Kidney epithelial cell (primary cell): ENCODE measurements around the gene ARHGAP20. TPM values are rescaled to one million over a fixed set of nuclear protein-coding genes. Genes with fewer than 3 reads are reported as not detected.

Experiments
- DNase-seq: peaks from one replicate; pipeline ENCODE4 v3.0.0-alpha.2; 2010; ENCODE audit warnings: low read depth
- H3K27me3 ChIP-seq: 2 replicates; pipeline ENCODE4 v1.6.0; 2011; ENCODE audit warnings: low read length; ENCODE audit not compliant: control insufficient read depth, insufficient read depth
- H3K36me3 ChIP-seq: 2 replicates; pipeline ENCODE4 v1.5.1; 2011; ENCODE audit warnings: low read length; ENCODE audit not compliant: control insufficient read depth, insufficient read depth
- H3K4me3 ChIP-seq: 2 replicates; pipeline ENCODE4 v1.5.1; 2011; ENCODE audit warnings: low read depth, mild to moderate bottlenecking, control low read depth, low read length
- total RNA-seq: library from RNA; depleted of rRNA; stranded (reverse); fragments of >200 nt; gene quantifications from 2 replicates; pipeline ENCODE4 v1.2.3, GENCODE V29; 2015
- TF ChIP-seq, protein P1 (sequence below): IDR thresholded peaks from 2 replicates; pipeline ENCODE4 v1.5.1; 2011; ENCODE audit warnings: mild to moderate bottlenecking, moderate library complexity, low read length, control low read depth, inconsistent platforms; ENCODE audit not compliant: insufficient read depth, poor library complexity, severe bottlenecking

ARHGAP20 gene
- total RNA-seq, 1 donor from 2014 or later = 0.17 TPM

GRCh38 chr11:110712659-110713448 lies 617 bp upstream of the ARHGAP20 start:
- H3K27me3 ChIP-seq = peaks cover 33% of the 10 kb centered on the region
- no peak for DNase-seq
- TF ChIP-seq, protein P1, sequence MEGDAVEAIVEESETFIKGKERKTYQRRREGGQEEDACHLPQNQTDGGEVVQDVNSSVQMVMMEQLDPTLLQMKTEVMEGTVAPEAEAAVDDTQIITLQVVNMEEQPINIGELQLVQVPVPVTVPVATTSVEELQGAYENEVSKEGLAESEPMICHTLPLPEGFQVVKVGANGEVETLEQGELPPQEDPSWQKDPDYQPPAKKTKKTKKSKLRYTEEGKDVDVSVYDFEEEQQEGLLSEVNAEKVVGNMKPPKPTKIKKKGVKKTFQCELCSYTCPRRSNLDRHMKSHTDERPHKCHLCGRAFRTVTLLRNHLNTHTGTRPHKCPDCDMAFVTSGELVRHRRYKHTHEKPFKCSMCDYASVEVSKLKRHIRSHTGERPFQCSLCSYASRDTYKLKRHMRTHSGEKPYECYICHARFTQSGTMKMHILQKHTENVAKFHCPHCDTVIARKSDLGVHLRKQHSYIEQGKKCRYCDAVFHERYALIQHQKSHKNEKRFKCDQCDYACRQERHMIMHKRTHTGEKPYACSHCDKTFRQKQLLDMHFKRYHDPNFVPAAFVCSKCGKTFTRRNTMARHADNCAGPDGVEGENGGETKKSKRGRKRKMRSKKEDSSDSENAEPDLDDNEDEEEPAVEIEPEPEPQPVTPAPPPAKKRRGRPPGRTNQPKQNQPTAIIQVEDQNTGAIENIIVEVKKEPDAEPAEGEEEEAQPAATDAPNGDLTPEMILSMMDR = no peak
- peak overlapping the region; percentile 41 for H3K4me3 ChIP-seq
- no peaks in the 10 kb centered on the region for H3K36me3 ChIP-seq

DNA sequence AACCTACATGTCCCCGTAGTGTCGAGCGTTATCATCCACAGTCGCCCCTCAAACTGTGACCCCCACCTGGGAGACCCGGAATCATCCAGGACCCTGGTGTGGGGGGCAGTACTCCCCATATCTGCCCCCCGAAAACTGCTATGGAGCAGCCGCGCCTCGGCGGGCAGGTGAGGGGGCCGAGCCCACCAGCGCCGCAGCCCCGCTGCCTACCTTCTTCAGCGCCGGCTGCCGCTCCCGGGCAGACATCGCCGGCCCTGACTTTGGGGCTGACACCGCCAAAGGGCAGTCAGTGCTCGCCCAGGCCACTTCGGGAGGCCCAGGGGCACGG lies 825 bp downstream of the ARHGAP20 start:
- TF ChIP-seq, protein P1 = no peak
- DNase-seq = no peak
- Histone ChIP-seq H3K27me3 (peaks cover 33% of the 10 kb centered on the region), H3K4me3 (peak overlapping the region; percentile 41), H3K36me3 (no peaks in the 10 kb centered on the region)

- peak overlapping the region; percentile 41 for H3K4me3 ChIP-seq
- TF ChIP-seq, protein P1 = no peak
- H3K27me3 ChIP-seq = peaks cover 33% of the 10 kb centered on the region
- H3K36me3 ChIP-seq = no peaks in the 10 kb centered on the region
- no peak for DNase-seq
Observed at GRCh38 chr11:110710628-110711381, 1.4 kb downstream of the ARHGAP20 start.

- TF ChIP-seq, protein P1 = no peak
- Histone ChIP-seq H3K4me3 (no peak overlapping the region), H3K27me3 (no peaks in the 10 kb centered on the region), H3K36me3 (no peaks in the 10 kb centered on the region)
- DNase-seq = no peak
Observed at GRCh38 chr11:110704210-110704864, 7.9 kb downstream of the ARHGAP20 start.

DNA sequence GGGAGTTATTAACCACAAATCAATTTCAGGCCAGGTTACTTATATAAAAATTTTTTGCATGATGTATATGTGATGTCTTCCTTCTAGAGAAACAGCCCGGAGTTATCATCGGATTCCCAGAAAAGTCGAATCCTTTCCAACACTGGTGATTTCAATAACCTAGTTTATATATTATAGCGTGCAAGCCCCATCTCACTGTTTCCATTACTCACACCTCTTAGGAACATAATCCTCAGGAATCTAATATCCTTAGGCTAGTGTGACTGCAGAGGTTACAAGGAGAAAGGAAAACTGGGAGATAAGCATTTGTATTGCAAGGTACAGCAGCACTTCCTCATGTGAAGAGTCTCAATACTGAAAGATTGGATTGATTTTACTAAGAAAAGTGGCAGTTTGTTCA lies 20.3 kb downstream of the ARHGAP20 start:
- H3K27me3 ChIP-seq = no peaks in the 10 kb centered on the region
- no peak overlapping the region for H3K4me3 ChIP-seq
- TF ChIP-seq, protein P1 = no peak
- no peak for DNase-seq
- H3K36me3 ChIP-seq = no peaks in the 10 kb centered on the region
